Parathyroid adenoma (tissue), 2 donors: ENCODE data around the gene PRRX2.

Experiments used
- H2AFZ ChIP-seq: fragments of 300-600 bp; sonication (generic); one replicate; pipeline ENCODE4 v1.7.0; 2017; ENCODE audit warnings: antibody characterized with exemption, mild to moderate bottlenecking
- H3K27ac ChIP-seq: fragments of 300-600 bp; sonication (generic); one replicate; pipeline ENCODE4 v1.7.0; 2017
- H3K27me3 ChIP-seq: fragments of 300-600 bp; sonication (generic); one replicate; pipeline ENCODE4 v1.7.0; 2017; ENCODE audit warnings: low read length; ENCODE audit not compliant: control insufficient read depth, insufficient read depth
- H3K36me3 ChIP-seq: fragments of 300-600 bp; sonication (generic); one replicate; pipeline ENCODE4 v1.7.0; 2017; ENCODE audit warnings: low read length; ENCODE audit not compliant: control insufficient read depth, insufficient read depth
- H3K4me1 ChIP-seq: fragments of 300-600 bp; sonication (generic); one replicate; pipeline ENCODE4 v1.7.0; 2017; ENCODE audit warnings: control low read depth
- H3K4me2 ChIP-seq: fragments of 300-600 bp; sonication (generic); one replicate; pipeline ENCODE4 v1.7.0; 2017; ENCODE audit warnings: low read length
- H3K4me3 ChIP-seq: fragments of 300-600 bp; sonication (generic); one replicate; pipeline ENCODE4 v1.7.0; 2017; ENCODE audit warnings: low read depth, low read length
- H3K79me2 ChIP-seq: fragments of 300-600 bp; sonication (generic); one replicate; pipeline ENCODE4 v1.7.0; 2017; ENCODE audit warnings: control low read depth
- H3K9ac ChIP-seq: fragments of 300-600 bp; sonication (generic); one replicate; pipeline ENCODE4 v1.7.0; 2017; ENCODE audit warnings: mild to moderate bottlenecking
- H3K9me3 ChIP-seq: fragments of 300-600 bp; sonication (generic); one replicate; pipeline ENCODE4 v1.7.0; 2017; ENCODE audit warnings: low read length; ENCODE audit not compliant: control insufficient read depth
- TF ChIP-seq, protein P1 (sequence below): fragments of 300-600 bp; sonication (generic); IDR thresholded peaks from one replicate; pipeline ENCODE4 v1.7.0; 2017; ENCODE audit warnings: antibody characterized with exemption, mild to moderate bottlenecking
- donor health status: primary hyperparathyroidism.

PRRX2 gene

DNA sequence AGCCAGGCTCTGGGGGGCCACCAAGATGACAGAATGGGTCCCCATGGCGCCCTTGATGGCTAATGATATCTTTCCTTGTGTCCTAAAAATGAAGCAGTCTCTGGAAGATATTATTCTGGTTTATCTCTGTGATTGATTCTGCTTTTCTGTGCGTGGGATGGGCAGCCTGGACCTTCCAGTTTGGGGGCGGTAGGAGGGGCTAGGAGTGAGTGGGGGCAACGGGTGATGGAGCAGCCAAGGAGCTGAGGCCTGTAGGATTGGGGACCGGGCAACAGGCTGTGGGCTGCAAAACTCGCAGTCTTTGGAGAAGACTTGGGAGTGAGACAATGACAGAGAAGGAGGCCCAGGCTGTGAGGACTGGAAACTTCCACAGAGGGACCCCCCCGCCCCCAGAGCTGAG, 8.8 kb downstream of the PRRX2 start:
- Histone ChIP-seq H3K4me3 (no peak overlapping the region), H3K79me2 (no peaks in the 10 kb centered on the region), H3K9ac (no peak overlapping the region), H3K9me3 (no peaks in the 10 kb centered on the region), H3K27ac (no peak overlapping the region), H3K4me2 (no peak overlapping the region), H2AFZ (no peak overlapping the region), H3K27me3 (no peaks in the 10 kb centered on the region), H3K4me1 (no peaks in the 10 kb centered on the region), H3K36me3 (no peaks in the 10 kb centered on the region)
- TF ChIP-seq, protein P1, sequence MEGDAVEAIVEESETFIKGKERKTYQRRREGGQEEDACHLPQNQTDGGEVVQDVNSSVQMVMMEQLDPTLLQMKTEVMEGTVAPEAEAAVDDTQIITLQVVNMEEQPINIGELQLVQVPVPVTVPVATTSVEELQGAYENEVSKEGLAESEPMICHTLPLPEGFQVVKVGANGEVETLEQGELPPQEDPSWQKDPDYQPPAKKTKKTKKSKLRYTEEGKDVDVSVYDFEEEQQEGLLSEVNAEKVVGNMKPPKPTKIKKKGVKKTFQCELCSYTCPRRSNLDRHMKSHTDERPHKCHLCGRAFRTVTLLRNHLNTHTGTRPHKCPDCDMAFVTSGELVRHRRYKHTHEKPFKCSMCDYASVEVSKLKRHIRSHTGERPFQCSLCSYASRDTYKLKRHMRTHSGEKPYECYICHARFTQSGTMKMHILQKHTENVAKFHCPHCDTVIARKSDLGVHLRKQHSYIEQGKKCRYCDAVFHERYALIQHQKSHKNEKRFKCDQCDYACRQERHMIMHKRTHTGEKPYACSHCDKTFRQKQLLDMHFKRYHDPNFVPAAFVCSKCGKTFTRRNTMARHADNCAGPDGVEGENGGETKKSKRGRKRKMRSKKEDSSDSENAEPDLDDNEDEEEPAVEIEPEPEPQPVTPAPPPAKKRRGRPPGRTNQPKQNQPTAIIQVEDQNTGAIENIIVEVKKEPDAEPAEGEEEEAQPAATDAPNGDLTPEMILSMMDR = no peak

DNA sequence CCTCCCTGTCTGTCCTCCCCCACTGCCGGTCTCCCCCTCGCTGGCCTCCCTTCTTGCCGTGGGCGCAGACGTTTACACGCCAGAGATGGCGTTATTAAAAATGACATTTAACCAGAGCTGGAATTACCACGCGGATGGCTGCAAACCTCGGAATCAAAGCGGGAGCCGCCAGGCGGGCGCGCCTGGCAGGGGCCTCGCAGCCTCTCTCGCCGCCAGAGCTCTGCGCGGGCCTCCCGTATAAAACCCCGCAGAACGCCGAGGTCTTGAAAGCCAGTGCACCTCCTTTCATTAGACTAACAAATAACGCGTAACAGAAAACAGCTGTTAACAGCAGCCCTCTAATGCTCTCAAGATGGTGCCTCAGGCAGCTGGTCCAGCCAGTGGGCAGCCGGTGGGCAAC, 10.2 kb downstream of the PRRX2 start:
- Histone ChIP-seq H3K4me1 (no peaks in the 10 kb centered on the region), H3K4me3 (no peak overlapping the region), H3K27me3 (no peaks in the 10 kb centered on the region), H3K4me2 (no peak overlapping the region), H3K36me3 (no peaks in the 10 kb centered on the region), H2AFZ (no peak overlapping the region), H3K9ac (no peak overlapping the region), H3K9me3 (no peaks in the 10 kb centered on the region), H3K79me2 (no peaks in the 10 kb centered on the region), H3K27ac (no peak overlapping the region)
- TF ChIP-seq, protein P1 = no peak

DNA sequence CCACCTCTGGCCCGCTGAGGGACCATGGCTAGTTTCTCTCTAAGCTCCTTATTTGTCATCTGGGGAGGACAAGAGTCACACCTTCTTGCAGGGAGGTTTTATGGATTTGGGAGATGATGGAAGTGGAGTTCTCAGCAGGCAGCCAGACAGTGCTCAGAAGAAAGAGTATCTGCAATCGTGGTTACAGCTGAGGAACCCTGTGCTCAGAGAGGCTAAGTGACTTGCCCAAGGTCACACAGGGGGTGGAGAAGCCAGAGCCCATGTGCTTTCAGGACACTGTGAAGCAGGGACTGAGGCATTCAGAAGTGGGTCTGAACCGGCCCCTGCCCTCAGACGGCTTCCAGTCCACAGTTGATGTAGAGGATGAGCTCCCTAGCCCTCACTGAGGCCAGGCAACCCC, 10.8 kb downstream of the PRRX2 start:
- Histone ChIP-seq H3K27ac (no peak overlapping the region), H3K9me3 (no peaks in the 10 kb centered on the region), H3K4me3 (no peak overlapping the region), H3K36me3 (no peaks in the 10 kb centered on the region), H2AFZ (no peak overlapping the region), H3K27me3 (no peaks in the 10 kb centered on the region), H3K4me2 (no peak overlapping the region), H3K79me2 (no peaks in the 10 kb centered on the region), H3K4me1 (no peaks in the 10 kb centered on the region), H3K9ac (no peak overlapping the region)
- TF ChIP-seq, protein P1 = no peak

DNA sequence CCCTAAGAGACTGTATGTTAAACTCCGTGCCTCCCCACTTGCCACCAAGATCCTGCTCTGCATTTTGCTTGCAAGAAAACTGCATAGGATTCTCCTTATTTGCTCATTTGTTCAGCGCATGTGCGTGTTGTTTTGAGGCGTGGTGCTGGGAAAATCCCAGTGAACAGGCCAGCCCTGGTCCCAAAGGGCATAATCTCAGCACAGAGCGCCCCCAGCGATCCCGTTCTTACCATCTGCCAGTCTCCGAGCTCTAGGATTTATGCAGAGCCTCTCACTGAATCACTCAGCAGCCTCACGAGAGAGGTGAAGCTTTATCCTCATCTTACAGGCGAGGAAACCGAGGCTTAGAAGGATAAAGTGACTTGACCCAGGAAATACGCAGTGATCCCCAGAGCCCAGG, 11.5 kb downstream of the PRRX2 start:
- H3K4me2 ChIP-seq = no peak overlapping the region
- H3K9me3 ChIP-seq = no peaks in the 10 kb centered on the region
- TF ChIP-seq, protein P1 = no peak
- H3K27ac ChIP-seq = no peak overlapping the region
- no peaks in the 10 kb centered on the region for H3K27me3 ChIP-seq
- H3K9ac ChIP-seq = no peak overlapping the region
- H3K79me2 ChIP-seq = no peaks in the 10 kb centered on the region
- no peak overlapping the region for H2AFZ ChIP-seq
- no peak overlapping the region for H3K4me3 ChIP-seq
- H3K36me3 ChIP-seq = no peaks in the 10 kb centered on the region
- no peaks in the 10 kb centered on the region for H3K4me1 ChIP-seq

DNA sequence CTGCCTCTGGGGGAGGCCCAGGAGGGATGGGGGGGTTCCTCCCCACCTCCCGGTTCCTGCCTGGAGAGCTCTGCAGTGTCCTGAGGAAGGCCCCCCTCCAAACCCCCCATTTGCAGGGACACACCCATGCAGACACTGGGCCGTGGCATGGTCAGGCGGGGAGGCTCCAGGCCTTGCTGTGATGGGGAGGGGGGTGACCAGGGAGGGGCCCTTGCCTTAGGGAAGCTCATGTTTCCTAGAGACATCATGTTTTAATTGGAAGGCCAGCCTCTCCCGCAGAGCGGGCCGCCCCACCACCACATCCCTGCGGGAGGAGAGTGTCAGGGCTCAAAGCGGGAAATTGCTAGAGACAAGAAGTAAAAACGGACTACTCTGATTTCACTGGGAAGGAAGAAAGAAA, 12.0 kb downstream of the PRRX2 start:
- no peak overlapping the region for H3K4me3 ChIP-seq
- no peaks in the 10 kb centered on the region for H3K4me1 ChIP-seq
- H3K27ac ChIP-seq = no peak overlapping the region
- no peaks in the 10 kb centered on the region for H3K36me3 ChIP-seq
- no peak overlapping the region for H3K9ac ChIP-seq
- no peaks in the 10 kb centered on the region for H3K9me3 ChIP-seq
- H3K4me2 ChIP-seq = no peak overlapping the region
- no peaks in the 10 kb centered on the region for H3K27me3 ChIP-seq
- H3K79me2 ChIP-seq = no peaks in the 10 kb centered on the region
- TF ChIP-seq, protein P1 = no peak
- no peak overlapping the region for H2AFZ ChIP-seq
